Activated naive CD4-positive, alpha-beta T cell treated with anti-CD3 and anti-CD28 coated beads, Interleukin-2, amount 50 U/mL, for 24 hours (primary cell): ENCODE results near the gene TEX11.
"Not testable (repeated sequence)": the region's sequence is repeated elsewhere in the genome, so short reads cannot be mapped to it uniquely, and the experiment has no call there.

ENCODE experiments used
- H3K27ac Mint-ChIP-seq: one replicate; pipeline ENCODE4 v1.8.0; 2021; ENCODE audit warnings: mild to moderate bottlenecking, mixed read lengths
- H3K27me3 Mint-ChIP-seq: one replicate; pipeline ENCODE4 v1.8.0; 2021; ENCODE audit warnings: mixed read lengths
- H3K36me3 Mint-ChIP-seq: one replicate; pipeline ENCODE4 v1.8.0; 2021; ENCODE audit warnings: mixed read lengths
- H3K4me1 Mint-ChIP-seq: one replicate; pipeline ENCODE4 v1.8.0; 2021; ENCODE audit warnings: mixed read lengths
- H3K4me3 Mint-ChIP-seq: one replicate; pipeline ENCODE4 v1.8.0; 2021; ENCODE audit warnings: mild to moderate bottlenecking, mixed read lengths
- H3K9me3 Mint-ChIP-seq: one replicate; pipeline ENCODE4 v1.8.0; 2021; ENCODE audit warnings: mixed read lengths

The TEX11 gene

DNA sequence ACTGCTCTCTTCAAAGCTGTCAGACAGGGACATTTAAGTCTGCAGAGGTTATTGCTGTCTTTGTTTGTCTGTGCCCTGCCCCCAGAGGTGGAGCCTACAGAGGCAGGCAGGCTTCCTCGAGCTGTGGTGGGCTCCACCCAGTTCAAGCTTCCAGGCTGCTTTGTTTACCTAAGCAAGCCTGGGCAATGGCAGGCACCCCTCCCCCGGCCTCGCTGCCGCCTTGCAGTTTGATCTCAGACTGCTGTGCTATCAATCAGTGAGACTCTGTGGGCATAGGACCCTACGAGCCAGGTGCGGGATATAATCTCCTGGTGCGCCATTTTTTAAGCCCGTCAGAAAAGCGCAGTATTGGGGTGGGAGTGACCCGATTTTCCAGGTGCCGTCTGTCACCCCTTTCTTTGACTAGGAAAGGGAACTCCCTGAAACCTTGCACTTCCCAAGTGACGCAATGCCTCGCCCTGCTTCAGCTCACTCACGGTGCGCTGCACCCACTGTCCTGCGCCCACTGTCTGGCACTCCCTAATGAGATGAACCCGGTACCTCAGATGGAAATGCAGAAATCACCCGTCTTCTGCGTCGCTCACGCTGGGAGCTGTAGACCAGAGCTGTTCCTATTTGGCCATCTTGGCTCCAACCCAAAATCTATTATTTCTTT, 338.5 kb downstream of the TEX11 start:
- H3K4me1 Mint-ChIP-seq, H3K27ac Mint-ChIP-seq, H3K9me3 Mint-ChIP-seq, H3K4me3 Mint-ChIP-seq, H3K36me3 Mint-ChIP-seq, H3K27me3 Mint-ChIP-seq: not testable (repeated sequence)

DNA sequence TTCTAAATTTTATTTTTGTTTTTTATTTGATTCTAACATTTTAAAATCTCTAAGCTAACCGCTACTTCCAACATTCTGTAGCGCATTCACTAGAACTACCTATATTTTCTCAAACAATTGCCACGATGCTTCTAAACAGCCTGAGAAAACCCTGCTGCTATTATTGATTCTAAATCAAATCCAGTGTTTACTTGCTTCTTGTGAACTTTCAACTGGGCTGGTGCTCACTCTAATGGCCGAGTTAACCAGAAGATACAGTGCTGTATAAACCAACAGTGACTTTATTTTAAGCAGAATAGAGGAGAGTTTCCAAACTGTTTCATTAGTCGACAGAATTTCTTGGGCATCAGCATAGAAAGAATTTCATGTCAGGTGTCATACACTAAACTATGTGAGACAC, 353.6 kb downstream of the TEX11 start:
- Mint-ChIP-seq H3K27me3 (no peaks in the 10 kb centered on the region), H3K27ac (no peak overlapping the region), H3K9me3 (no peaks in the 10 kb centered on the region), H3K36me3 (no peaks in the 10 kb centered on the region), H3K4me1 (no peaks in the 10 kb centered on the region), H3K4me3 (no peak overlapping the region)

DNA sequence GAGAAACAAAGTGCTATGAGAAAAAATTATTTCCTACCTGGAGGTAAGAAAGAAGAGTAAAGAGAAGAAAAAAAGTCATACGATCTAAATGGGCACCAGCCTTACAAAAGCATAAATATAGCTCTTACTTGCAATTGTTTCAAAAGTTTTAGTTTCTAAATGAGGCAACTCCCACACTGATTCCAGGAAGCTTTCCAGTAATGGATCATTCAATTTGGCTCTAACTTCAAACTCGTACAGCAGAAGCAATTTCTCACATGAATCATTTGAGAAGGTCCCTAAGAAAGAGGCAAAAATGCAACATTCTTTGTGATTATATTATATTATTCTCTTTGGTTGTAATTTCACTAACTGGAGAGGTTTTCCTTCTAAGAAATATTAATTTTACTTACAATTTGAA, 354.0 kb downstream of the TEX11 start:
- Mint-ChIP-seq H3K4me1 (no peaks in the 10 kb centered on the region), H3K27me3 (no peaks in the 10 kb centered on the region), H3K4me3 (no peak overlapping the region), H3K27ac (no peak overlapping the region), H3K36me3 (no peaks in the 10 kb centered on the region), H3K9me3 (no peaks in the 10 kb centered on the region)

DNA sequence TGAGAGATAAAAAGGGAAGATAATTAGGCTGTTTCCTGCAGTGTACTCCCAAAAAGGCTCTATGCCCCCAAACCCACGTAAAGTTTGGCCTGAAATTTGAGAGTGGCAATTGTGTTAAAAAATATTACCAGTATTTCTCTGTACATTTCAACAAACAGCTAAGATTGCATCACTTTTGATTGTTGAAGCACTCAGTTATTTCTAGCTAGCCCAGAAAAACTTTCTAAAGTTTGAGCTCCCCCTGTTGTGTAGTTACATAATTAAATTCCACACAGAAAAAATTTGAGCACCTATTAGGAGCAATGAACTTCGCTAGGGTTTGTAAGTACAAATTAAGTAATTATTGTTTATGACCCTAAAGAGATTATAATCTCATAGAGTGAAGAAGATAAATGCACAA, 354.4 kb downstream of the TEX11 start:
- Mint-ChIP-seq H3K4me1 (no peaks in the 10 kb centered on the region), H3K27ac (no peak overlapping the region), H3K9me3 (no peaks in the 10 kb centered on the region), H3K36me3 (no peaks in the 10 kb centered on the region), H3K4me3 (no peak overlapping the region), H3K27me3 (no peaks in the 10 kb centered on the region)

DNA sequence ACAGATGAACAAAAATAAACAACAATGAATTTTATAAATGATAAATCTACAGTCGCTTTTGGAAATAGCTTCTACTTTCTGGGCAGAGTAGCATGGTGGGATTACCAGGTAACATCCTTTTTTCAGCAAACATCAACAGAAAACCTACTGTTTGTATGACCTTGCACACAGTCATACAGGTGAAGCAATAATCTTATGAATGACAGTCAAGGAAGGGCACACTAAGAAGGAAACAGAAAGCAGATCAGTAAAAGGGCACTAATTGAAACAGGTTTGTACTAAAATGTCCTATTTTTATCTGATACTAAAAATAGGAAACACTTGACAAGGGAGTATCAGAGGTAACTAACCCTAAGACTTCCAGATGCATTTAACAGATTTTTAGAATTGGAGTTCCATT, 355.0 kb downstream of the TEX11 start:
- no peaks in the 10 kb centered on the region for H3K27me3 Mint-ChIP-seq
- H3K4me3 Mint-ChIP-seq, result no peak overlapping the region
- H3K4me1 Mint-ChIP-seq, result no peaks in the 10 kb centered on the region
- H3K9me3 Mint-ChIP-seq, result no peaks in the 10 kb centered on the region
- no peaks in the 10 kb centered on the region for H3K36me3 Mint-ChIP-seq
- no peak overlapping the region for H3K27ac Mint-ChIP-seq

DNA sequence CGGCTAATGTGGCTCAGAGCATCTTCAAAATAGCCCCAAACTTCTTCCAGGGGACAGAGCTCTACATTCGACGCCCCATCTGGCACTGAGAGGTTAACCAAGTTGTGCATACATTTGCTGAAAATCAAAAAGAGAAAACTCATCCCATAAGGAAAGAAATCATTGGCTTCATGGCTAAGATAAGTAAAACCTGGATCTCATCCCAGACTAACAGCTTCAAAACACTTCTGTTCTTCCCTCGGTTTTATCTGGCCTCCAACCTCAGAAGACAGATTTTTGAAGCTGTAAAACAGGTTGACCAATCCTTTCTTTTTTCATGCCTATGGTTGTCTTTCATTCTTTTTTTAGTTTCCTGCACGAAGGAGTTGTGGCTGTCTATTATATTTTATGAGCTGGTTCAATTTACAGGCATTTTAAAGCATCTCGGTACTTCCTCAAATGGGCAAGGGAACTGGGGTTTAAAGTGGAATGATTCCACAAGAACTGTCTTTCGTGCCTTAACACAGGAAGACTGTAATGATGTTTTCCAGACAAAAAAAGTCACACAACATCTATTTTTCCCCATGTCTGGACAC, 356.3 kb downstream of the TEX11 start:
- Mint-ChIP-seq H3K27ac (no peak overlapping the region), H3K4me3 (no peak overlapping the region), H3K9me3 (no peaks in the 10 kb centered on the region), H3K4me1 (no peaks in the 10 kb centered on the region), H3K27me3 (no peaks in the 10 kb centered on the region), H3K36me3 (no peaks in the 10 kb centered on the region)

DNA sequence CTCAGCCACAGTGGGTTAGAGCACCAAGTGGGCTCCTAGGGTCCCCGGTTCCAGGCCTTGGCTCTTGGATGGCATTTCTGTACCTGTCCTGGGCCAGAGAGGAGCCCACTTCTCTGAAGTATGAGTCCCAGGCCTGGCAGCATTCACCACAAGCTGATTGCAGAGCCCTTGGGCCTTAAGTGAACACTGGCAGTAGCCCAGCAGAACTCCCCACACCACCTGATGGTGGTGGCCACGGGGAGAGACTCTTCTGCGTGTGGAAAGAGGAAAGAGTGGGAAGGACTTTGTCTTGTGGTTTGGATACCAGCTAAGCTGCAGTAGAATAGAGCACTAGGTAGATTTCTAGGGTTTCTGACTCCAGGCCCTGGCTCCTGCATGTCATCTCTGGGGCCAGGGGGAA, 359.1 kb downstream of the TEX11 start:
- Mint-ChIP-seq H3K4me1 (no peaks in the 10 kb centered on the region), H3K27me3 (peaks cover 1% of the 10 kb centered on the region), H3K36me3 (no peaks in the 10 kb centered on the region), H3K27ac (no peak overlapping the region), H3K9me3 (no peaks in the 10 kb centered on the region), H3K4me3 (no peak overlapping the region)

DNA sequence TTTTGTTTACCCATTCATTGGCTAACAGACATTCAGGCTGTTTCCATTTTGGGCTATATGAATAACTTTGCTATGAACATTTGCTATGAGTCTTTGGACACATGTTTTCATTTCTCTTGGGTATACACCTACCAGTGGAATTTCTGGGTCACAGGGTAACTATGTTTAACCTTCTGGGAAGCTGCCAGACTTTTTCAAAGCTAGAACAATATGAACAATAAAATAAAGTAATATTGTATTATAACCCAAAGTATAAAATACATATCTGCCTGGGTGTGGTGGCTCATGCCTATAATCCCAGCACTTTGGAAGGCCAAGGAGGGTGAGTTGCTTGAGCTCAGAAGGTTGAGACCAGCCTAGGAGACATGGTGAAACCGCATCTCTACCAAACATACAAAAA, 373.3 kb downstream of the TEX11 start:
- H3K9me3 Mint-ChIP-seq, result no peaks in the 10 kb centered on the region
- H3K36me3 Mint-ChIP-seq, result no peaks in the 10 kb centered on the region
- no peak overlapping the region for H3K27ac Mint-ChIP-seq
- H3K4me3 Mint-ChIP-seq, result no peak overlapping the region
- no peaks in the 10 kb centered on the region for H3K4me1 Mint-ChIP-seq
- H3K27me3 Mint-ChIP-seq, result peaks cover 6% of the 10 kb centered on the region

DNA sequence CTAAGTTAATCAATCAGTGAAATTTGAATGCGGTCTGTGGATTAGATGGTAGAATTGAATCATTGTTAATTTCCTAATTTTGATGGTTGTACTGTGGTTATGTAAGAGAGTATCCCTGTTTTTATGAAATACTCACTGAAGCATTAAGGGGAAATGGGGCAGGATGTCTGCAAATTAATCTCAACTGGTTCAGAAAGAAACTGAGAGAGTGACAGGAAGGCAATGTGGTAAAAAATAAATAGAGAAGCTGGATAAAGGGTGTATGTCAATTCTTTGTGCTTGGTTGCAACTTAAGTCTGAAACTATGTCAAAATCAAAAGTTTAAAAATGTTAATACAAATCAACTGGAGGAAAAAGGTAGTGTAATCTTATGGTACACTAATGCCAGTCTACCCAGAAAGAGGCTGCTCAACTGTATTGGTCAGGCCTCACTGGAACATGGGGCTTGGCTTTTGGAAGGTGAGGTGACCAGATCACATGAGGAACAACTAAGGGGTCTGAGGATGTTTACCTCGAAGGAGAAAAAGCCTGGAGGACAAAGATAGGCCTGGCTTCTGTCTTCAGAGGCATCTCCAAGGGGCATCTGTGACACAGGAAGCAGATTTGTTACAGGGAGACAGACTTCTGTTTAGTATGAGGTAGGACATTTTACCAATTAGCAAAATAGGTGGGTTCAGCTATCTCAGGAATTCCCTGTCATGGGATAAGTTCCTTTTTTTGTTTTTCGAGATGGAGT, 380.7 kb downstream of the TEX11 start:
- Mint-ChIP-seq H3K4me1 (no peaks in the 10 kb centered on the region), H3K36me3 (no peaks in the 10 kb centered on the region), H3K4me3 (no peak overlapping the region), H3K27ac (no peak overlapping the region), H3K9me3 (no peaks in the 10 kb centered on the region), H3K27me3 (no peaks in the 10 kb centered on the region)

DNA sequence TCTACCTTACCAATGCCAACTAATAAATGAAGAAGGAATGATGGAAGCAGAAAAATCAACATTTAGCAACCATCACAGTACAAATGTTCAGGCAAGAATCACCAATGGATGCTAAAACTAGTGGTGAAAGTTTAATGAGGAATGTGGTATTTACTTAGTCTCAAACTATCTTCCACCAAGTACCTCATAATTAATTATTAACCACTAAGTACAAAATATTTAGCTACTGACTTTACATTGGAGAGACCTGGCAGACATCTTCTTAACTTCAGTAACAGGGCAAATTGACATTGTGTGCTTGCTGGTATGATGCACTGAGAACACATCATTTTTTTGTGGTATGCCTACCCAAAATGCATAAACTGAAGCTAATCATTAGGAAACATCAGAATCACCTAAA, 381.5 kb downstream of the TEX11 start:
- Mint-ChIP-seq H3K36me3 (no peaks in the 10 kb centered on the region), H3K4me1 (no peaks in the 10 kb centered on the region), H3K4me3 (no peak overlapping the region), H3K27ac (no peak overlapping the region), H3K9me3 (no peaks in the 10 kb centered on the region), H3K27me3 (no peaks in the 10 kb centered on the region)

DNA sequence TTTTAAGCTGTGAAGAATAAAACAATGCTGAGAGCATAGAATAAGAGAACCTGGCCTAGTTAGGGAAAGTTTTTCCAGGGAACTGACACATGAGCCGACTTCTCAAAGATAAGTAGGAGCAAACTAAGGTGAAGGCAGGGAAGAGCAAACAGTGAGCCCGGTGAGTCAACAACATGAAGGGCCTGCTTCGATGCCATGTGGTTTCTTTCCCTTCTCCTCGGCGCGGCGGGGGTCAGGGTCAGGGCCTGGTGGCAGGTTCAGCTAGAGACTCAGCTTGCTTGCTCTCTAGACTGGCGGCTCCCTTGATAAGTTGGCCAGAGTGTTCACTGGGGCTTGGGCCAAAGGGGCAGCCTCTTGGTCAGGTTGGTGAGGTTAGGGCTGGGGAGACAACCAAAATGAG, 382.8 kb downstream of the TEX11 start:
- Mint-ChIP-seq H3K4me1 (no peaks in the 10 kb centered on the region), H3K9me3 (no peaks in the 10 kb centered on the region), H3K36me3 (no peaks in the 10 kb centered on the region), H3K27ac (no peak overlapping the region), H3K4me3 (no peak overlapping the region), H3K27me3 (no peaks in the 10 kb centered on the region)

DNA sequence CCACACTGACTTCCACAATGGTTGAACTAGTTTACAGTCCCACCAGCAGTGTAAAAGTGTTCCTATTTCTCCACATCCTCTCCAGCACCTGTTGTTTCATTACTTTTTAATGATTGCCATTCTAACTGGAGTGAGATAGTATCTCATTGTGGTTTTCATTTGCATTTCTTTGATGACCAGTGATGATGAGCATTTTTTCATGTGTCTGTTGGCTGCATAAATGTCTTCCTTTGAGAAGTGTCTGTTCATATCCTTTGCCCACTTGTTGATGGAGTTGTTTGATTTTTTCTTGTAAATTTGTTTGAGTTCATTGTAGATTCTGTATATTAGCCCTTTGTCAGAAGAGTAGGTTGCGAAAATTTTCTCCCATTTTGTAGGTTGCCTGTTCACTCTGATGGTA, 392.8 kb downstream of the TEX11 start:
- not testable (repeated sequence) for H3K4me3 Mint-ChIP-seq, H3K27me3 Mint-ChIP-seq, H3K4me1 Mint-ChIP-seq, H3K36me3 Mint-ChIP-seq, H3K27ac Mint-ChIP-seq, H3K9me3 Mint-ChIP-seq

DNA sequence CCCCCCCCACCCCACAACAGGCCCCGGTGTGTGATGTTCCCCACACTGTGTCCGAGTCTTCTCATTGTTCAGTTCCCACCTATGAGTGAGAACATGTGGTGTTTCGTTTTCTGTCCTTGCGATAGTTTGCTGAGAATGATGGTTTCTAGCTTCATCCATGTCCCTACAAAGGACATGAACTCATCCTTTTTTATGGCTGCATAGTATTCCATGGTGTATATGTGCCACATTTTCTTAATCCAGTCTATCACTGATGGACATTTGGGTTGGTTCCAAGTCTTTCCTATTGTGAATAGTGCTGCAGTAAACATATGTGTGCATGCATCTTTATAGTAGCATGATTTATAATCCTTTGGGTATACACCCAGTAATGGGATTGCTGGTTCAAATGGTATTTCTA, 393.2 kb downstream of the TEX11 start:
- H3K36me3 Mint-ChIP-seq, H3K4me3 Mint-ChIP-seq, H3K9me3 Mint-ChIP-seq, H3K4me1 Mint-ChIP-seq, H3K27me3 Mint-ChIP-seq, H3K27ac Mint-ChIP-seq: not testable (repeated sequence)

DNA sequence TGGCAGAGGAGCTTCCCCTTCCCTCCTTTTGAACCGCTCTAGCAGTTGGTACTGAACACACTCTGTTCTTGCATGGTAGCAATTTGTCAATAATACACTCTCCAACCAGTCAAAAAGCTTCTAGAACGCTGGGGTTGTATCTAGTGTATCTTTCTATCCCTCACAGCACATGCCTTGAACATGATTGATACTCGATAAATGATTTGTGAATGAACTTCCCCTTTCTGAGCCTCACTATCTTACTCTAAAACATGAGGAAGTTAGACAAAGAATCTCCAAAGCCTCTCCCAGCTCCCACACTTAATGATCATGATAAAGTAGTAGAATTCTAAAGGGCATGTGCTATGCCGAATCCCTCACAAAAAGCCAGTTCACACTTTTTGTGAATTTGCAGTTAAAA, 399.4 kb downstream of the TEX11 start:
- Mint-ChIP-seq H3K9me3 (no peaks in the 10 kb centered on the region), H3K4me3 (no peak overlapping the region), H3K36me3 (no peaks in the 10 kb centered on the region), H3K27me3 (no peaks in the 10 kb centered on the region), H3K27ac (no peak overlapping the region), H3K4me1 (no peaks in the 10 kb centered on the region)

DNA sequence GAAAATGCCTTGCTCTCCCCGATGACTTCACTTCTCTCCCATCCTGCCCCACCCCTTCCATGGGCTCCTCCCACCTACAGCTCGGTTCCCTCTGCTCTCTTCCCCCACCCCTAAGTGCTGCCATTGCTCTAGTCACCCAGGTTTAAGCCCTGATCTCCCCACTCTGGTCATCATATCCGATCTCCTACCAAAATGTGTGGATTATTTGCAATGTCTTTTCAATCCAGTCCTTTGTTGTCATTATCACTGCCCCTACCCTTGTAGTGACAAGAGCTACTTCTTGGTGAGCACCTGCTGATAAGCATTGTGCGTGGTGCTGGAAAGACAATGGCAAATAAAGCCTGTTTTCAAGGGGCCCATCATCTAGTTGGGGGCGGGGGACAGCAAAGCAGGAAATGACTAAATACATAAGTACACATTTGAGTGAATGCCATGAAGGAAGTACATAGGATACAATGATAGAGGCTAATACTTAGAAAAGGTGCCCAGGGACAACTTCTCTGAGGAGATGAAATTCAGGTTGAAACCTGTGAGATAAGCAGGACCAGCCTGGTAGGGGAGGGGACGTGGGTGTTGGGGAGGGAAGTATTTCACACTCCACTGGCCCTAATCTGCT, 400.1 kb downstream of the TEX11 start:
- Mint-ChIP-seq H3K27me3 (no peaks in the 10 kb centered on the region), H3K27ac (no peak overlapping the region), H3K4me3 (no peak overlapping the region), H3K36me3 (no peaks in the 10 kb centered on the region), H3K9me3 (no peaks in the 10 kb centered on the region), H3K4me1 (no peaks in the 10 kb centered on the region)

DNA sequence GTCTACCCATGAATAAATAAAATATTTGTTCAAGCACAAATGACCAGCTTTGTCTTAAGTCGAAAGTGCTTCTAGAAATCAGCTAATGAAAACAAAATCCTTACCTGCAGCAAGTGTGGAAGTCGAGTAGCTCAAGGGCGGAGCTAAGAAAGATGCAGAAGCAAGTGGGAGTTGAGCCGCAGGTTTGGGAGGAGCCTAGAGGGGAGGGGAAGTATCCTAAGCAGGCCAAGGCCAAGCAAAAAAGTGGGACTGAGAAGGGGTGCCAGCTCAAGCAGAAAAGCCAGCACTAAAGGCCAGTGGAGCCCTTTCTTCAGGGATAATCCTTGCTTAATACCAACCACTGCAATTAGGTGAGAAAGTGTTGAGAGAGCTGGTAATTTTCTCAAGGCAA, 403.1 kb downstream of the TEX11 start:
- Mint-ChIP-seq H3K27me3 (no peaks in the 10 kb centered on the region), H3K27ac (no peak overlapping the region), H3K4me1 (no peaks in the 10 kb centered on the region), H3K9me3 (no peaks in the 10 kb centered on the region), H3K4me3 (no peak overlapping the region), H3K36me3 (peaks cover 2% of the 10 kb centered on the region)
